BE2C (cell line): Measurements from ENCODE around the gene MYO7A.

Experiments used
- DNase-seq: peaks from one replicate; pipeline ENCODE4 v3.0.0-alpha.2; 2020
- H3K27me3 ChIP-seq: fragments of 250-450 bp; sonication (Bioruptor Pico); 2 replicates; pipeline ENCODE4 v1.5.1; 2020; ENCODE audit warnings: mild to moderate bottlenecking
- H3K36me3 ChIP-seq: fragments of 250-450 bp; sonication (Bioruptor Pico); 2 replicates; pipeline ENCODE4 v1.5.1; 2020; ENCODE audit warnings: mild to moderate bottlenecking
- H3K4me1 ChIP-seq: fragments of 250-450 bp; sonication (Bioruptor Pico); 2 replicates; pipeline ENCODE4 v1.5.1; 2020
- H3K4me3 ChIP-seq: 2 replicates; pipeline ENCODE4 v1.5.1; 2011; ENCODE audit warnings: low read depth, low read length
- H3K9me3 ChIP-seq: fragments of 250-450 bp; sonication (Bioruptor Pico); 2 replicates; pipeline ENCODE4 v1.5.1; 2020
- TF ChIP-seq, protein P1 (sequence below): IDR thresholded peaks from 2 replicates; pipeline ENCODE4 v1.5.1; 2012; ENCODE audit warnings: mild to moderate bottlenecking, low read depth, low read length

MYO7A gene

DNA sequence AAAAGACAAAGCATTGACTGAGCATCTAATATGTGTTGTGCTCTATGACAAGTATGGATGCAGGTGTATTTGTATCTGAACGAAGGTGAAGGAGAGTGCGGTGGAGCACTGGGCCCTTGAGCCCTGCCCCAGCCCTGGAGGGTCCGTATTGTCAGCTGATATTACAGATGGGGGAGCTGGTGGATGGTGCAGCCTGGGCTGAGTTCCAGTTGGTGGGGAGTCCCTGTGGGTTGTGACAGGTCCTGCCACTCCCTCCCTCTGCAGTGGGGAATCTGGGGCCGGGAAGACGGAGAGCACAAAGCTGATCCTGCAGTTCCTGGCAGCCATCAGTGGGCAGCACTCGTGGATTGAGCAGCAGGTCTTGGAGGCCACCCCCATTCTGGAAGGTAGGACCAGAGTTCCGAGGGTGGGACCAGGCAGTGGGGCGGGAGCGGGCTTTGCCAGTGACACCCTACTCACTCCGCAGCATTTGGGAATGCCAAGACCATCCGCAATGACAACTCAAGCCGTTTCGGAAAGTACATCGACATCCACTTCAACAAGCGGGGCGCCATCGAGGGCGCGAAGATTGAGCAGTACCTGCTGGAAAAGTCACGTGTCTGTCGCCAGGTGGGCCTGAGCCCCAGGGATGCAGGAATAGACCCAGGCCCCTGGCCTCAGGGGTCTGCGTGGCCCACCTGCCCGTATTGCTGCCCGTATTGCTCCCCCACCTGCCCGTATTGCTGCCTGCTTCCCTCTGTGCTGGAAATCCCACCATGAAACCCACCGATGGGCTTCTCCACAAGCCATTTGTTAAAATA, 28.6 kb downstream of the MYO7A start:
- TF ChIP-seq, protein P1, sequence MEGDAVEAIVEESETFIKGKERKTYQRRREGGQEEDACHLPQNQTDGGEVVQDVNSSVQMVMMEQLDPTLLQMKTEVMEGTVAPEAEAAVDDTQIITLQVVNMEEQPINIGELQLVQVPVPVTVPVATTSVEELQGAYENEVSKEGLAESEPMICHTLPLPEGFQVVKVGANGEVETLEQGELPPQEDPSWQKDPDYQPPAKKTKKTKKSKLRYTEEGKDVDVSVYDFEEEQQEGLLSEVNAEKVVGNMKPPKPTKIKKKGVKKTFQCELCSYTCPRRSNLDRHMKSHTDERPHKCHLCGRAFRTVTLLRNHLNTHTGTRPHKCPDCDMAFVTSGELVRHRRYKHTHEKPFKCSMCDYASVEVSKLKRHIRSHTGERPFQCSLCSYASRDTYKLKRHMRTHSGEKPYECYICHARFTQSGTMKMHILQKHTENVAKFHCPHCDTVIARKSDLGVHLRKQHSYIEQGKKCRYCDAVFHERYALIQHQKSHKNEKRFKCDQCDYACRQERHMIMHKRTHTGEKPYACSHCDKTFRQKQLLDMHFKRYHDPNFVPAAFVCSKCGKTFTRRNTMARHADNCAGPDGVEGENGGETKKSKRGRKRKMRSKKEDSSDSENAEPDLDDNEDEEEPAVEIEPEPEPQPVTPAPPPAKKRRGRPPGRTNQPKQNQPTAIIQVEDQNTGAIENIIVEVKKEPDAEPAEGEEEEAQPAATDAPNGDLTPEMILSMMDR: no peak

DNA sequence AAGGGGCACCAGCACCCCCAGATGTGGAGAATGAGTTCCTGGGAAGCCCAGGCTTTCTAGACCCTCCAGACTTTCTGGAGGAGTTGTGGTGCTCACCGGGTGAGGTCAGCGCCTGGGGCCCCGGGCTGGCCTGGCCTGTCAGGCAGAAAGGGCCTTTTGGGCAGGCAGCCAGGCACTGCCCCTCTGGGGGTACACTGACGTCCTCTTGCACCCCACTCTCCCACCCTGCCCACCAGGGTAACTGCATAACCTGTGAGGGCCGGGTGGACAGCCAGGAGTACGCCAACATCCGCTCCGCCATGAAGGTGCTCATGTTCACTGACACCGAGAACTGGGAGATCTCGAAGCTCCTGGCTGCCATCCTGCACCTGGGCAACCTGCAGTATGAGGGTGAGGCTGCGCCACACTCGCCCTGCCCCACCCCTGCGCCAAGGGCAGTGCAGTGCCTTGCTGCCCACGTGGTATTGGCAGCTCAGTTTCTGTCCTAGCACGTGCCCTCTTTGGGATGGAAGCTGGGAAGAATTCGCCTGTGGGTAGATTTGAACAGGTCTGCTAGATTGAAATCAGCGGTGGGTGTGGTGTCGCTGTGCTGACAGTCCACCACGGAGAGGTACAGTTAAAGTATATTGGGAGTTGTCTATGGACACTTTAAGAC, 30.1 kb downstream of the MYO7A start:
- TF ChIP-seq, protein P1: no peak
- Histone ChIP-seq H3K27me3 (no peaks in the 10 kb centered on the region), H3K36me3 (no peaks in the 10 kb centered on the region), H3K9me3 (no peaks in the 10 kb centered on the region), H3K4me1 (no peaks in the 10 kb centered on the region), H3K4me3 (no peak overlapping the region)
- DNase-seq: no peak

More for the DNA sequence above, 28.6 kb downstream of the MYO7A start:
- no peaks in the 10 kb centered on the region for H3K36me3 ChIP-seq
- DNase-seq: no peak
- H3K4me3 ChIP-seq: no peak overlapping the region
- H3K4me1 ChIP-seq: no peaks in the 10 kb centered on the region
- no peaks in the 10 kb centered on the region for H3K27me3 ChIP-seq
- H3K9me3 ChIP-seq: no peaks in the 10 kb centered on the region

DNA sequence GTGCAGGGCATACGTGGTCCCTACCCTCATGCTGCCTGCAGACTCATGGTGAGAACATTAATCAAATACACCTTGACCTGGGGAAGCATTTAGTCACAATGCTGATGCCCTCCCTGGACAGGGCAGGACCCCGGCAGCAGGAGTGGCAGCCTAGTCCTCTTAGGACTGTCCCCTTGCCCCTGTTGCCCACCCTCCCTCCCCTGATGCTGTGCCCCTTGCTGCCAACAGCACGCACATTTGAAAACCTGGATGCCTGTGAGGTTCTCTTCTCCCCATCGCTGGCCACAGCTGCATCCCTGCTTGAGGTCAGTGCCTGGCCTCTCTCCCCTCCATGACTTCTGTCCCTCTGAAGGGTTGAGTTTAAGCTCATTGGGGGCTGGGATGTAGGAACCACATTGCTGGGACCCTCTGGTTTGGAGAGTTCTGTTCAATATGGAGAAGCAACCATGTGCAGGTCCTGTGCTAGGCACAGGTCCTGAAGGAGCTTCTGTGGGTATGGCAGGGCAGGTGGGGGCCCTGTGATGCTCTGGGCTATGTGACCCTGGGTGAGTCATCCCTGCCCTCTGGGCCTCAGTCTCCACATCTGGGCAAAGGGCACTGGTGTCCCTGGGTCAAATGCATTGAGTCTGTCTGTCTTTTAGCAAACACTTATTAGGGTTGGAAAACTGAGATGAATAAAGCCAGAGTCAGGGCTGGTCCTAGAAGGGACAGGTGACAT, 31.3 kb downstream of the MYO7A start:
- no peaks in the 10 kb centered on the region for H3K4me1 ChIP-seq
- no peaks in the 10 kb centered on the region for H3K9me3 ChIP-seq
- DNase-seq: no peak
- H3K4me3 ChIP-seq: no peak overlapping the region
- H3K36me3 ChIP-seq: no peaks in the 10 kb centered on the region
- no peaks in the 10 kb centered on the region for H3K27me3 ChIP-seq
- TF ChIP-seq, protein P1: no peak

DNA sequence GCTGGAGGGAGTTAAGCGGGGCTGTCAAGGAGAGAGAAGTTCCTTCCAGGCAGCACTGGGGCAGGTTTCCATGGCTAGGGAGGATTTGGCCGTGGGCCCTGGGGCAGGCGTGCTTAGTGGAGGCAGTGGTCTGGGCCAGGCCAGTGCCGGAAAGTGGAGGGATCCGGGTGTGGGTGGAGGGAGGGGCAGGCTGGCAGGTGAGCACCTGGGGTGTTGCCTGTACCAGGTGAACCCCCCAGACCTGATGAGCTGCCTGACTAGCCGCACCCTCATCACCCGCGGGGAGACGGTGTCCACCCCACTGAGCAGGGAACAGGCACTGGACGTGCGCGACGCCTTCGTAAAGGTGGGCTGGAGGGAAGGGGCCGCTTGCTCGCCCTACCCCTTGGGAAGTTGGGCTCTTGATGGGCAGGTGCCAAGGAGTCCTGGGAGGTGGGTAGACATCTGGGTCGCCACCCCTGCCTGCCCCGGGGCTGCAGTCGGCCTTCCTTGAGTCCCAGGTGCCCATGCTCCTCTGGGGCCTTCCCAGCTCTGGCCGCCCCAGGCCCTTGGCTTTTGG, 32.0 kb downstream of the MYO7A start:
- Histone ChIP-seq H3K27me3 (no peaks in the 10 kb centered on the region), H3K4me1 (no peaks in the 10 kb centered on the region), H3K4me3 (no peak overlapping the region), H3K9me3 (no peaks in the 10 kb centered on the region), H3K36me3 (no peaks in the 10 kb centered on the region)
- TF ChIP-seq, protein P1: no peak
- no peak for DNase-seq

DNA sequence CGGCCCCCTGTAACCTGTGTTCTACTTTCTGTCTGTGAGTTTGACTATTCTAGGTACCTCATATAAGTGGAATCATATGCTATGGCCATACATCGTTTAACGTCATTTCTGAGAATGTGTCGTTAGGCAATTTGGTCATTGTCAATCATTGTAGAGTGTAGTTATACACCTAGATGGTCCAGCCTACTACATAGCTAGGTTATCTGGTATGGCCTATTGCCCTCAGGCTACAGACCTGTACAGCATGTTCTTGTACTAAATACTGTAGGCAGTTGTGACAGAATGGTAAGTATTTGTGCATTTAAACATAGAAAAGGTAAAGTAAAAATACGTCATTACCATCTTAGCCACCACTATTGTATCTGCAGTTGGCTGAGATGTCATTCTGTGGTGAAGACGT, 35.2 kb downstream of the MYO7A start:
- Histone ChIP-seq H3K36me3 (no peaks in the 10 kb centered on the region), H3K9me3 (no peaks in the 10 kb centered on the region), H3K27me3 (no peaks in the 10 kb centered on the region), H3K4me1 (no peaks in the 10 kb centered on the region), H3K4me3 (no peak overlapping the region)
- no peak for DNase-seq
- TF ChIP-seq, protein P1: no peak
